Ovary (tissue), 3 donors: Measurements from ENCODE around the gene RBM44.

Experiments used
- CTCF ChIP-seq, 3 donors: fragments of 450-650 bp in 2 of 3; fragments of 200-600 bp in 1 of 3; IDR thresholded peaks; one replicate each; pipeline versions ENCODE4 v1.5.1 to v1.8.0; 2016 to 2022; ENCODE audit warnings: antibody characterized with exemption in 3 of 3, mild to moderate bottlenecking in 1 of 3
- EP300 ChIP-seq: sonication (generic); formaldehyde crosslinking; IDR thresholded peaks from one replicate; pipeline ENCODE4 v1.6.1; 2017; ENCODE audit warnings: antibody characterized with exemption
- POLR2A ChIP-seq: fragments of 450-650 bp; IDR thresholded peaks from one replicate; pipeline ENCODE4 v1.6.1; 2017; ENCODE audit warnings: antibody characterized with exemption, mild to moderate bottlenecking, moderate library complexity
- donor health status: DM: no; HTN: no; CAD: no.

GRCh38 chr2:237765875-237766274, 32.7 kb upstream of the RBM44 start:
- no peak for TF ChIP-seq CTCF (IDR thresholded peaks at IDR 0.05)
- no peak for TF ChIP-seq EP300
- no peak for TF ChIP-seq POLR2A
